HG03025 (cell line): ENCODE results near the gene CZIB.
"Not testable (repeated sequence)": the region's sequence is repeated elsewhere in the genome, so short reads cannot be mapped to it uniquely, and the experiment has no call there.

Experiments used
- ATAC-seq: cut with Tn5 transposase; IDR thresholded peaks from one replicate; pipeline ENCODE4 v1.9.1; 2021; ENCODE audit warnings: mild to moderate bottlenecking, moderate library complexity; ENCODE audit not compliant: unreplicated experiment, low FRiP score

Gene CZIB

DNA sequence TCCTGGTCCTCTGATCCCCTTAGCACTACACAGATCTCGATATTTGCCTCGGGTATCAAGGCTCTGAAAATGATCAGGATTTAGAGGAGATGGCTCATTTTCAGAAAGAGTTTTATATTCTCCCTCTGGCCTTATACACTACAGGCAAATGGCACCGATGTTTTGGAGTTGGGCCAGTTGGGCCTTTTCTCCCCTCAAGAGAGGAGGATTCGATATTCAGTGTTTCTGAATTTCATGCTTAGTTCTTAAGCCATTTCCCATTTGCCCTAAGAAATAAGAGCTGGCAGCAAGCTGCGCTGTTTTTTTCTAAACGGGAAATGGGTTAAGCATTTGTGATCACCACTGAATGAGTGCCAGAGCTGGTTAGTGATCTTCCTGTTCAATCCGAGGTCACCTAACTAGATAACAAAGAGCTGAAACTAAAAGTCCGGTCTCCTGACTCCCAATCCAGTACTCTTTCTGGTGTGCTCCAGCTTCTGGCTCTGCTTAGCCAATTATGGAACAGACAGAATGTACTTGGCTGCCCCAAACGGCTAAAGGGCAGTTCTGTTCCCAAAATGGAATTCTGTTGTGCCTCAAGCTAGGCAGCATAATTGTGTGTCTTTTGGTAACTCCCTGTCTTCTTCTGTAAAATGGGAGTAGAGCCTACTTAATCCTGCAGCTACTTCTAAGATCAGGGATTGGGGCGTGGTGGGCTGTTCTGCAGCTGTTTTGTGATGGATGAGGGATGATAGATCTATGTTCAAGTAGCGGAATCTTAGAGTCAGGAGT, 25.0 kb downstream of the CZIB start:
- ATAC-seq, result no peak

DNA sequence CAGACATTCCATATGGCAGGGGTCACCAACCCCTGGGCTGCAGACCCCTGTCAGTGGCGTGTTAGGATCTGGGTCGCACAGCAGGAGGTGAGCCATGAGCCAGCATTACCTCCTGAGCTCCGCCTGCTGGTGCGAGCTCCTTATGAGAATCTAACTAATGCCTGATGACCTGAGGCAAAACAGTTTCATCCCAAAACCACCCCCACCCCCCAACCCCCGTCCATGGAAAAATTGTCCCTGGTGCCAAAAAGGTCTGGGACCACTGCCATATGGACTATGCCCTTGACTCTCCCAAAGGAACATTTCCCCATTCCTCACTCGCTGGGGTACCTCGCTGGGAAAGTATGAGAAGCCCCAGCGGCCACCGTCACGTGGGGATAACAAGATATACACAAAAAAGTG, 30.2 kb downstream of the CZIB start:
- ATAC-seq, result no peak

DNA sequence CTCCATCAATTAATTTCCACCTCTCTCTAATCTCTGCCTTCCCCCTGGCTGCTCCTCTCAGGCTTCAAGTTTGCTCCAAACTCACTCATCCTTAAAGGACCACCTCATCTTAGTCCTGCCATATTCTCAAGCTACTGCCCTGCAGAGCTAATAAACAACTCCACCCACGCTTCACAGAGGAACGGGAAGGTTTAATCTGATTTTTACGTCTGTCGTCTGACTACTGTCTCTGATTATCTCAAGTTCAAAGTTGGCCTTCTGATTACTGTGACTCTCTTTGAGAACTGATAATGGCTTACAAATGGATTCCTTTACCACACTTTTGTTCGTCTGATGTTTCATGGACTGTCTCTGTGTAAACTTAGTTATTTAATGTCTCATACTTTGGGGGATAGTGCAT, 31.4 kb downstream of the CZIB start:
- ATAC-seq, result no peak

DNA sequence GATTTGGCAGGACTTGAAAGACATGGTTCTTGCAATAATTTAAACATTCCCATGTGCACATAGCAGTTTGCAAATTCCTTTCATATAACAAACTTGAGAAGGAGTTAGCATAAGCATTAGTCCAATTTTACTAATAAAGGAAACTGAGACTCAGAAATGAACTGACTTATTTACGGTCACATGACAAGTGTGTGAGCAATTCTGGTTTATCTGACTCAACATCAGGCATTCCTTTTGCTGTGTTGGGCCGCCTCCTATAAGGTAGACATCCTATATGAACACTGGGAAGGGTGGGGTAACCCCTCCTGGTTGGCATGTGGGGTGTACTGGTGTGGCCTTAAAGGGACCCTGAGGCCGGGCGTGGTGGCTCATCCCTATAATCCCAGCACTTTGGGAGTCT, 32.3 kb downstream of the CZIB start:
- no peak for ATAC-seq

DNA sequence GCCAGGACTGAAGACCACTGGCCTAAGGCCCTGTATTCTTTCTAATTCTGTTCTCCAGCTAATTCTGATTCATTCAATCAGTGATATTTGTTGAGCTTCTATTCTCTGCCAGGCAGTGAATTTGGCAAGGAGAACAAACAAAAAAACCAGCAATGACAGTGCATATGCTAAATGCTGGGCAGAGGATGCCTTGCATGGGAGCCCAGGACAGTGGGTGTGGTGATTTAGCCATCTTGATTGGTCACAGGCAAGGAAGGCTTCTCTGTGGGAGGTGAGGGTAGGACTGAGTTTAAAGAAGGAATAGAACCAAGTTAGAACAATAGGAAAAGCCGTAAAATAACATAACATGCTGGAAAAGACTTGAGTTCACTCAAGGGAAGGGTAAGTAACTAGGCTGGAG, 33.0 kb downstream of the CZIB start:
- no peak for ATAC-seq

DNA sequence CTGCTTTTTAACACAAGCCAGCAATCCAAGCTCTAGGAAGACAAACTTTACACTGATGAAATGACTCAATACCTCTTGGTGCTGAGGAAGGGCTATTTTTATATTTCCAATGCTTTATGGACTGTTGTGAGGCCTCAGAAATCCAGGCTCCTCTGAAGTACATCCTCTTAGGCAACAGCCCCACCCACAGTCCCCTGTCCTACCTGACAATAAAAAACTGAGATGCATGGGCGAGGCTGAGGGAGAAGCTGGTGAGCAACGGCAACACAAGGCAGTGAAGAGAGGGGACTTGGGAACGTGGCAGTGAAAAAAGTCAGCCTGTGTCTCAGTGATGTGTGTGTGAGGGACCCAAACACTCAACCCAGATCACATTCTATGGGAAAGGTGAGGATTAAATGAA, 33.9 kb downstream of the CZIB start:
- no peak for ATAC-seq

DNA sequence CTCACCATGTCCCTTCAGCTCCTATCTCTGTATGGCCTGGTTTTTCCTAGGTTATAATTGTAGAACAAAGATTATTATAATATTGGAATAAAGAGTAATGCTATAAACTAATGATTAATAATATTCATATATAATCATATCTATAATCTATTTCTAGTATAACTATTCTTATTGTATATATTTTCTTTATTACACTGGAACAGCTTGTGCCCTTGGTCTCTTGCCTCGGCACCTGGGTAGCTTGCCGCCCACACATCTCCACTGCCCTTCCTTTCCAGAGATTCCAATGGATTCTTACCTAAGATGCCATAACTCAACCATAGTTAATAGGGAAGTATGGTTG, 34.5 kb downstream of the CZIB start:
- not testable (repeated sequence) for ATAC-seq

DNA sequence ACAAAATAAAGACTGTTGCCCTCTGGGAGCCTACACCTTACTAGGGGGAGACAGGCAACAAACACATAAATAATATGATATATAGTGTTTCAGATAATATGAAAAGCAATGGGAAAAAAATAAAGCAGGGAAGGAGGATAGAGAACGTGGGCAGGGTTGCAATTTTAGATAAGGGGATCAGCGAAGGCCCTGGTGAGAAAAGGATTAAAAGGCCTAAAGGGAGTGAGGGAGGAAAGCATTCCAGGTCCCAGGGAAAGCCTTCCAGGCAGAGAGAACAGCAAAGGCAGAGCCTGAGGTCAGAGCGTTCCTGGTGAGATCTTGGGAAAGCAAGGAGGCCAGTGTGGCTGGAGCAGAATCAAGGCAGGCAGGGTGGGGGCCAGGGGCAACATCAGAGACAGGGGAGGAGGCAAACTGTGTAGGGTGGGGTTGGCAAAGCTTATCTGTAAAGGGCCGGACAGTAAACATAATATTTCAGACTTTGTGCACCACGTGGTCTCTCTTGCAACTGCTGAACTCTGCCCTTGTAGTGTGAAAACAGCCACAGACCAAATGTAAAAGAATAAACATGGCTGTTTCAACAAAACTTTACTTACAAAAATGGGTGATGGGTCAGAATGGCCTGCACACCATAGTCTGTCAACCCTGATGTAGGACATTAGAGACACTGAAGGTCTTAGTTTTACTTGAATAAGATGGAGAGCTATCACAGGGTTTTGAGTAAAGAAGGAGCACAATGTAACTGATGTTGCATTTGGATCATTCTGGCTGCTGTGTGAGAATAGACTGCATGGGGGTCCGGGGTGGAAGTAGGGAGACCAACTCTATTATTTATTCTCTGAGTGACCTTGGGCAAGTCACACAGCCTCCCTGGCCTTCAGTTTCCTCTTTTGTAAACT, 37.1 kb downstream of the CZIB start:
- no peak for ATAC-seq

DNA sequence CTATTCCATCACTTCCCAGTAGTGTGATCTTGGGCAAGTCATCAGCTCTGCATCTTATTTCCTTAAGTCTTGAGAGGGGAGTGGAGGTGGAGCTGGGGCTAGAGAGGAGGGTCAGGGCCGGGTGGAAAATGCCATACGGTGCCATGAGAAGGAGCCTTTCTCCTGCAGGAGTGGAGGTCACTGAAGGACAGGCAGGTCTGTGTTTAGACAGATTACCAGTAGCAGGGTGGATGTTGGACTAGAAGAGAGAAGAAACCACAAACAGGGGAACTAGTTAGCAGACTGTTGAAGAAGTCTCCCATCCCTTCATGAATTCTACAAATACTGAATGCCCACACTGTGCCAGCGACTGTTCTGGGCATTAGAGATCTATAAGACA, 37.7 kb downstream of the CZIB start:
- ATAC-seq, result no peak

DNA sequence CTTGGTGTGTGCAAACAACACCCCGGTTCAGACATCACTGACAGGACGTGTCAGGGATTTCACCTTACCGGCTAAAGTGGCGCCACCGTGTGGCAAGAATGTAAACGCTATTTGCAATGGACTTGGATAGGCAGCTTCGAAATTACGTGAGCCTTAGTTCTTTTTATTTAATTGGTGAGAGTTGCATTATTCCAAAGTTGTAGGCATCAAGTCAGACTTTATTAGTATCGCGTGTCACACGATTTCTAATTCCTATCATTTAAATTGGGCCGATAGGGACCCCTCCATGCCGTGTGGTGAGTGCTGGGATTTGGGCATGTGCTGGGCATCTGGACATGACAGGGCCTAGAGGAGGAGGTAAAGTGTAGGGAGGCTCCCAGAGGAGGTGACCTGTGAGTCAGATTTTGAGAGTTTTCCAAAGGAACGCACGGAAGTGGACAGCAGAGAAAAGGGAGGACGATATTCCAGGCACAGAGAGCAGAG, 38.3 kb downstream of the CZIB start:
- ATAC-seq, result no peak

DNA sequence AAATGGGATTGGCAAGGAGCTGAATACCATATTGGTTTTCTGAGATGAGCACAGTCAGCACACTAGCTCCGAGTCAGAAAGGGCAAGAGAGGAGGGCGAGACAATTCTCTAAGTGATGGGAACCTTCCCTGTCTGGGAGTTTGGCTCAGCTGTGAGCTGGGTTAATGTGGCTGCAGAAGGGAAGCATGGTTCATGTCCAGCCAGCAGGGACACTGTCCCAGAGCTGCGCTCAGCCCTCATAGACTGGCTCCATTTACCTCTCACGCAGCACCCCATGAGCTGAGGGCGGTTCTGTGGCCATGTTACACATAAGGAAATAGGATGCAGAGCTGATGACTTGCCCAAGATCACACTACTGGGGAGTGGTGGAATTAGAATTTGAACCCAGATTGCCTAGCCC, 39.5 kb downstream of the CZIB start:
- ATAC-seq, result no peak

DNA sequence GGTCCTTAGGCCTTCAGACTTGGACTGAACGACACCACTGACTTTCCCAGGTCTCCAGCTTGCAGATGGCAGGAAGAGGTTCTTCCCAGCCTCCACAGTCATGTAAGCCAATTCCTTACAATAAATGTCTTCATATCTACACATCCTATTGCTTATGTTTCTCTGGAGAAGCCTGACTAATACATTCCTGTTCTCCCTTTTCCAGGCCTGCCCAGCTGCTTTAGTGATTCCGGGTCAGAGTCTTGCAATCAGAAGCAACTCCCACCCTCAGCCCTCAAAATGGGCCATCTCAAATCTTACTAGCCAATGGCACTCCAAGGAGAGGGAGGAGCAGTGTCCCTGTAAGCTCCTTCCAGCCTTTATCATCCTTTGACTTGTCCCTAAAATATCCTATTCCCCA, 40.2 kb downstream of the CZIB start:
- no peak for ATAC-seq

DNA sequence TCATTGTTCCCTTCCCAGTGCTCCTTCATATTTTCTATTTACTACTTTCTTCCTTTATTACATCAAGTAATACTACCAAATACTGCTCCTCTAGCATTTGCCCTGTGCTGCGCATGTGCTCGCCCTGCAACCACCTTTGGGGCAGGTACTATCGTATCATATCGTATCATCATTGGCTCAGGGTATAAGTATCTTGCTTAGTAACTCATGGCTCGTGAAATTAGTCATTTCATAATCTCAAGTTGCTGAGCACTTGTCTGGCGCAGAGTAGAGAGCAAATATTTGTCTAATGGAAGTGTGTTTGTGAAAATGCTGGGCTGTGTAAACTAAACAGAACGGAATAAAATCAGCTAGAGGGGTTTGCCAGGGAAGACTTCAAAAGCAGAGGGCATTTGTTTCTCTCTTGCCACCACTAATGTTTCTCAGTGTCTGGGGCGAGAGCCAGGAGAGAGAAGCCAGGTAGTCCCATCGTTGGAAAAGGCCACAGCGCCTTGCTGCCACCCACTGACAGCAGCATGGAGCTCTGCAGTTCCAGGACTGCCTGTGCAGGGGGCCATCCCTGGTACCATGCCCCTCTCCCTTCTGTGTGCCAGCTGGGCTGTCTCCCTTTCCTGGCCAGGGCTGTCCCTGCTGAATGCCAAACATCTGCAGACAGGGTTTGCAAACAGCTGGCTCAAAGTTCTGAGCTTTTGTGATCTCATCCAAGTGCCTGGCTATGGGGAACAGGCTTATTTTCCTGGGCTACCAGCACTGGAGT, 43.8 kb downstream of the CZIB start:
- ATAC-seq, result no peak

DNA sequence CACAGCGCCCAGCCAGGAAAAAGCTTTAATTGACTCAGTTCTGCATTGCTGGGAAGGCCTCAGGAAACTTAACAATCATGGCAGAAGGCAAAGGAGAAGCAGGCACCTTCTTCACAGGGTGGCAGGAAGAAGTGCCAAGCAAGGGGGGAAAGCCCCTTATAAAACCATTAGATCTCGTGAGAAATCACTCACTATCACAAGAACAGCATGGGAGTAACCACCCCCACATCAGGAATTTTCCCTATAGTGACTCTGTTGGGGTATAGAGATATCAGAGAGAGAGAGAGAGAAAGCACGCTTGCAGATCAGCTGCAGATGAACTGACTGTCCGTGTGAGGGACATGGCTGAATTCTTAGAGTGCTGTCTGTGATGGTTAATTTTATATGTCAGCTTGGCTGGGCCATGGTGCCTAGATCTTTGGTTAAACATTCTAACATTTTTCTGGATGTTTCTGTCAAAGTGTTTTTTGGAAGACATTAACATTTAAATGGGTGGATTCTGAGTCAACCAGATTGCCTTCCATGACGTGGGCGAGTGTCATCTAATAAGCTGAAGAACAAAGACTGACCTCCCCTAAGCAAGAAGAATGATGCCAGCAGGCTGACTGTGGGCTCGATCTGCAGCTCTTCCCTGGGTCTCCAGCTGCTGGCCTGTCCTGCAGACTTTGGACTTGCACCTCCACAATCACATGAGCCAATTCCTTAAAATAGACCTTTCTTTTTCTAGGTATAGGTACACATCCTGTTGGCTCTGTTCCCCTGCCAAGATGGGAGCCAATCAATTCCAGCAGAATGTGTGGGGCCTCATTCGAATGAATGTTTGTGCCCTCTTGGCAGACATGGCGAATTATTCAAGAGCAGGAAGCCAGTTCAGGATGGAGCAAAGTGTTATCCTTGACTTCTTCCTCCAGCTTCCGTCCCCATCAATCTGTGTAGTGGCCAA, 45.2 kb downstream of the CZIB start:
- no peak for ATAC-seq

DNA sequence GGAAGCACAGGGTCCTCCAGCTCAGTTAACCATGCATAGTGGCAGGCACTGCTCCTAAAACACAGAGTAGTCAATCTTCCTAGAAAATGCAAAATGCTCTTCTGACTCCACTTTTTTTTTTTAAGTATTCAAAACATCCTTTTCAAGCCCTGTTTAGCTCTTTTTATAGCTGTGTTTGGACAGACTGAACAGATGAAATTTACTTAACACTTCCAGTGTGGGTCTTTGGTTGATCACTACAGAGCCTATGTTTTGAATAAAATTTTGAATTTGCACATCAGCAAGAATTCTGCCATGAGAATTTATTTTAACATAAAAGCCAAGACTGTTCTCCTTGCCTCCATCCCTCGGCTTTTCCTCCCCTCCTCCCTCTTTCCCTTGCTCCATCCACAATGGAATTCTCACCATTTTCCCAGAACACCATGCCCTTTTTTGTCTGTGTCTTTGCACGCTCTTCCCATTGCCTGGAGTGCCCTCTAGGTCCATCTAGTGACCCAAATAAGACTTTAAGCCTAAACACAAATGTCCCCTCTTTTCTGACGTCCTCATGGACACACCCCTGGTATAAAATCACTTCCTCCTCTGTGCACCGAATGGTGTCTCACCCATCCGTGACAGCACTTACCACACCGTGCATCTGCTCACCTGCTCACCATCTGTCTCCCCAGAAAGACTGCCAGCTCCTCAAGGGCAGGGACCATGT, 47.9 kb downstream of the CZIB start:
- no peak for ATAC-seq

DNA sequence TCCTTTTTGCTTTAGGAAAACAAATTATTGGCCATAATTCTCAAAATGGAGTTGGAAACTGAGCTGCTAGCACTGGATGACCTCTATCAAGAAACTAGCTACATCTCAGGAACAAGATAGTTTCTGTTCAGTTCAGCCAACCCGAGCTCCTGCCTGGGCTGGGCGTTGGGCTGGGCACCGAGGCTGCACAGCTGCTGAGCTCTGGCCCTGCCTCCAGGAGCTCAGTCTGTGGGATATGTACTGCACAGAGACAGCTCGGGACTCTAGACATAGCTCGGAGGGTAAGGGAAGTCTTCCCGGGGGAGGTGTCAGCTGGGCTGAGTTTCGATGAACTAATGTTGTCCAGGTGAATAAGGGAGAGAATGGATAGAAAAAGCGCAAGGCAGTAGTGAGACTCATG, 53.5 kb downstream of the CZIB start:
- no peak for ATAC-seq

DNA sequence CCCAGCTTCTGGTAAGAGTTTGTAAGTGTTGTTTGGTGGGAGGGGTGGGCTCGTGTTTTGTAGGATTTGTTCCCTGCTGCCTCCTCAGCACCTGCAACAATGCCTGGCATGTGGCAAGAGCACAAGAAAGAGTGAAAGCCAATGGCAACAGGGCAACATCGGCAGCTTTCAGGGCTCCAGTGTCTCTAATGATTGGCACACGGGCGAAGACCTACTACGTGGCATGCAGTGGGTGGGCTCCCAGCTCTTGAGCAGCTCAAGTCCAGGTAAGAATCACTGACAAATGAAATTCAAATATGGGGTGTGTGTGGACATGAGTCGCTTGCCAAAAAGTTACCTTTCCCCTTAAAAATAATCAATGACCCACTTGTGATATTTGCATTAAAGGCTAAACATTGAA, 54.1 kb downstream of the CZIB start:
- no peak for ATAC-seq

DNA sequence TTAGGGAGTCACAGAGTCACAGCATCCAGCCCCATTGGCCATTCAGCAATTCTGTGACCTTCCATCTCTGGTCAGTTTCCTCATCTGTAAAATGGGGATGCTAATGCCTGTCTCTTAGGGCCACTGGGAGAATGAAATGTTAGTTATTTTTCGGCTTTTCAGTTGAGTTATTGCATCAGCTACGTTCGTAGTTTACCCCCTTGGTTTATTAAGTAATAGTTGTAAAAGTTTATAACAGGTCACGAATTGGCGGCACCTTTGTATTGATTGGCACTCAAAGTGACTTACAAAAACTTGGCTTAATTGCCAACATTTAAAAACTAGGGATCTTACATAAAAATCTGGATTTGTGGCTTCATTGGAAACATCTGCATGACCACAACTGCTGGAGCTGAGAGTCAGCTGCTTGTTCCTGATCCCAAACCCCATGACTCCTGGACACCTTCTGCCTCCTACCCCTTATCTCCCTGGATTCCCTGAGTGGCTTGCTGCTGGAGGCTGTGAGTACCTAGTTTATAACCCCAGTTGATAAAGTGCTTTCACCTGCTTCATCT, 54.9 kb downstream of the CZIB start:
- no peak for ATAC-seq
